Stomach (tissue), 4 donors: ENCODE results near the gene KHDC3L.

Experiments
- EP300 ChIP-seq: sonication (generic); formaldehyde crosslinking; IDR thresholded peaks from one replicate; pipeline ENCODE4 v1.6.1; 2017; ENCODE audit warnings: antibody characterized with exemption
- POLR2AphosphoS5 ChIP-seq, 3 donors: sonication (generic); formaldehyde crosslinking; IDR thresholded peaks; one replicate each; pipeline ENCODE4 v1.6.1; 2016; ENCODE audit warnings: antibody characterized with exemption in 3 of 3
- TF ChIP-seq, protein P1 (sequence below), 7 experiments: fragments of 450-650 bp in 4 of 7; fragments of 200-600 bp in 3 of 7; sonication (generic) in 3 of 7; IDR thresholded peaks; one replicate each; pipeline ENCODE4 v1.5.1; 2016 to 2019; ENCODE audit warnings: antibody characterized with exemption in 7 of 7, control low read depth in 2 of 7, mild to moderate bottlenecking in 1 of 7

DNA sequence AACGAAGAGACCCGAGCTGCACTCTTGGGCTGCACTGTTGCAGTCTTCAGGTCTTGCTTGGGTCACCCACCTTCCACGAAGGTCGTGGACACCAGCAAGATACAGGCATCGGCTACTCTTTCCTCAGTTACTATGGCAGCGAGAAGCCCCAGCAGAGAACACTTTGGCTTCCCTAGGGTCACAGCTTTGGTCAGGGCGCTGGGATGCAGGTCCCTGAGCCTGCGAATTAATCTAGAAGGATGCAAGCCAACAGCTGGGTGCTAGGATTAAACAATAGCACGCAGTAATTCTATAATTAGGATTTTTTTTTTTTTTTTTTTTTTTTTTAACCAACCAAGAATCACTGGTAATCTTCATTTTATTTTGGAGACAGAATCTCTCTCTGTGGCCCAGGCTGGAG lies 2.1 kb downstream of the KHDC3L start:
- TF ChIP-seq EP300 (no peak), POLR2AphosphoS5 (IDR thresholded peaks at IDR 0.05) (no peak)
- TF ChIP-seq, protein P1, sequence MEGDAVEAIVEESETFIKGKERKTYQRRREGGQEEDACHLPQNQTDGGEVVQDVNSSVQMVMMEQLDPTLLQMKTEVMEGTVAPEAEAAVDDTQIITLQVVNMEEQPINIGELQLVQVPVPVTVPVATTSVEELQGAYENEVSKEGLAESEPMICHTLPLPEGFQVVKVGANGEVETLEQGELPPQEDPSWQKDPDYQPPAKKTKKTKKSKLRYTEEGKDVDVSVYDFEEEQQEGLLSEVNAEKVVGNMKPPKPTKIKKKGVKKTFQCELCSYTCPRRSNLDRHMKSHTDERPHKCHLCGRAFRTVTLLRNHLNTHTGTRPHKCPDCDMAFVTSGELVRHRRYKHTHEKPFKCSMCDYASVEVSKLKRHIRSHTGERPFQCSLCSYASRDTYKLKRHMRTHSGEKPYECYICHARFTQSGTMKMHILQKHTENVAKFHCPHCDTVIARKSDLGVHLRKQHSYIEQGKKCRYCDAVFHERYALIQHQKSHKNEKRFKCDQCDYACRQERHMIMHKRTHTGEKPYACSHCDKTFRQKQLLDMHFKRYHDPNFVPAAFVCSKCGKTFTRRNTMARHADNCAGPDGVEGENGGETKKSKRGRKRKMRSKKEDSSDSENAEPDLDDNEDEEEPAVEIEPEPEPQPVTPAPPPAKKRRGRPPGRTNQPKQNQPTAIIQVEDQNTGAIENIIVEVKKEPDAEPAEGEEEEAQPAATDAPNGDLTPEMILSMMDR (IDR thresholded peaks at IDR 0.05), result no peak
